Measurements from ENCODE around the gene DDHD1.
"Not testable (repeated sequence)": the region's sequence is repeated elsewhere in the genome, so short reads cannot be mapped to it uniquely, and the experiment has no call there.

DDHD1 gene

GRCh38 chr14:53151523-53152183 lies 1.5 kb downstream of the DDHD1 start:
- peak; percentile 49 to 53 for DNase-seq

GRCh38 chr14:53149668-53150316 lies 3.3 kb downstream of the DDHD1 start:
- DNase-seq, result no peak

GRCh38 chr14:53148671-53149070 lies 4.5 kb downstream of the DDHD1 start:
- no peak for DNase-seq

DNA sequence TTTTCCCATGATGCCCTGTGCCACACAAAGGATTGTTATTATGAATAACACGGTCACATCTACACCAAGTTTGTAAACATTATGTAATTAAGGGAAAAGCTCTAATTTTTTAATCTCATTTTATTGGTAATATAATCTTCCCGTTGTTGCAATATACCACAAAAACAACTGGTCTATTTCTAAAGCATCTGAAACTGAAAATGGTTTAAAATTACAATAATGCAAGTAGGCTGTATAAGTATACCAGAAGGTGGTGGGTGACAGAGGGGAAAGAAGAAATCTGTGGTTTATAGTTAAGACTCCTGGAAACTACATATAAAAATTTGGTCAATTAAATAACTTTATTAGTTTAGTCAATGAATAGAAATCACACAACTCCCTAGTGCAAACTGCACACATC lies 5.2 kb downstream of the DDHD1 start:
- DNase-seq, result no peak

- no peak for DNase-seq
These were observed 5.9 kb downstream of the DDHD1 start for GRCh38 chr14:53147208-53147607.

DNA sequence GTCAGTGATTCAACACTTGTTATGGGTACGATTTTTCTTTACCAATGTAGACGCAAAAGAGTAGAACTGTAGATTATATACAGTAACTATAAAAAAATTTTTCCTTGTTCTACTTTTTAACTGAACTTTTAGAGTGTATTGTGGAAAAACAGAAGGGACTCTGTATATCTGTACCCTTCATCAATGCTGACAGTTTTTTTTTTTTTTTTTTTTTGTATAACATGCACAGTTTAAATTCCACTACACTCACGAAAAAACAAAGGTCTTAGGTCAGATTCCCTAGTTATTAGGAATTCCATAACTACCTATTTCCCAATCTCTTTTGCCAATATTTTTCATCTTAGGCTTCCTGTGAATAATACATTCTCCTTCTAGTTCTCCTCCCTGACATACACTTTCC lies 6.4 kb downstream of the DDHD1 start:
- DNase-seq, result no peak

DNA sequence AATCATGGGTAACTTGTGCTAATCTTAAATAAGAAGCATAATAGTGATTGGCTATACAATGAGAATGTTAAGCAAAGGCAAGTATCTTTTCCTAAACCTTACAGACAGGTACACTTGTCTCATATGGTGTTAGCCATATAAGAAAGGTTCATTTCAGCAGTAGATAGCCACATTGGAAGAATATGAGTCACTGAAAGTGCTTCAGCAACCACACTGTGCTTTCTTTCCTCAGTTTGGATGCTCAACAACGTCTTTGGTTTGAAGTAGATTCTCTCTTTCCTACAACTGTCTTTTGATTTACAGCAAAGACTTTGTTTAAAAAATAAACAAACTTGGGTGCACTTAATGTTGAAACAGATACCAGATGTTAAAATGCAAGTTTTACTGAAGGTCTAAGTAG lies 8.9 kb downstream of the DDHD1 start:
- no peak for DNase-seq

DNA sequence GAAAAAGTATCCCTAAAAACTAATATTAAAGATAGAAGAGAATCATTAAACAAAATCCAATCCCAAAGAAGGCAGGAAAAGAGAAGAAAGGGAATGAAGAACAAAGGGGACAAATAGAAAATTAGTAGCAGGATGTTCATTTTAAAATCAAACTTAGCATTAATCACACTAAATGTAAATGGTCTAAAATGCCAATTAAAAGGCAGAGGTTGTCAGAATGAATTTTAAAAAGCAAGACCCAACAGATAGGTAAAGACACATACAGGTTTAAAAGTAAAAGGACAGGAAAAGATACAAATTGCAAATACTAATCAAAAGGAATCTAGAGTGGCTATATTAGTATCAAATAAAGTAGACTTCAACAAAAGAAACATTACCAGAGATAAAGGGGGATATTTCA lies 12.5 kb downstream of the DDHD1 start:
- DNase-seq, result no peak

DNA sequence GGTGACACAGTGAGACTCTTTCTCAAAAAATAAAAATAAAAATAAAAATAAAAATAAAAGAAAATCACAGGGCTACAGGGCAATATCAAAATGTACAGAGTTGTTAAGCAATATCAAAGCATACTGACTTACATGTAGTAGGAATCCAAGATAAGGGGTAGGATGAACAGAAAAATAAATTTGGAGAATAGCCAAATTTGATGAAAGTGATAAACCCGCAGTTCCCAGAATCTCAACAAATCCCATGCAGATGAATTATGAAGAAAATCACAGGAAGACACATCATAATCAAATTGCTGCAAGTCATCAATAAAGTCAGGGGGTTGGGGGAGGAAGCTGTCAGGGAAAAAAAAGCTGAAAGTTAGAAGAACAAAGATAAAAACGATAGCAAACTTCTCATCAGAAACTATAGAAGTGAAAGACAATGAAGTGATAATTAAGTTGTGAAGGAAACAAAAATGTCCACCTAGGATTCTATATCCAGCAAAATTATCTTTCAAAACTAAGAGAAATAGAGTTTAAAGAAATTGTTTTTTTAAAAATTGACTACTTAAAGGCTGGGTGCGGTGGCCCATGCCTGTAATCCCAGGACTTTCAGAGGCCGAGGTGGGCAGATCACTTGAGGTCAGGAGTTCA lies 15.4 kb downstream of the DDHD1 start:
- DNase-seq, result no peak

DNA sequence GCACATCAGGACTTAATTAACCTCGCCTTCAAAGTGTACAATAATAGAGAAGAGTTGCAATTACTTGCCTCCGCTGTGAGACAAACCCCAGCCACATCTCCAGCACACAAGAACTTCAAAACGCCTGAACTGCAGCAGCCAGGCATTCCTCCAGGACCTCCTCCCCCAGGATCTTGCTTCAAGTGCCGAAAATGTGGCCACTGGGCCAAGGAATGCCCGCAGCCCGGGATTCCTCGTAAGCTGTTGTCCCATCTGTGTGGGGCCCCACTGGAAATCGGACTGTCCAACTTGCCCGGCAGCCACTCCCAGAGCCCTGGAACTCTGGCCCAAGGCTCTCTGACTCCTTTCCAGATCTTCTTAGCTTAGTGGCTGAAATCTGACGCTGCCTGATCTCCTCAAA lies 22.6 kb downstream of the DDHD1 start:
- not testable (repeated sequence) for DNase-seq

- no peak for DNase-seq
These were observed 24.7 kb downstream of the DDHD1 start for GRCh38 chr14:53128303-53129028.

DNA sequence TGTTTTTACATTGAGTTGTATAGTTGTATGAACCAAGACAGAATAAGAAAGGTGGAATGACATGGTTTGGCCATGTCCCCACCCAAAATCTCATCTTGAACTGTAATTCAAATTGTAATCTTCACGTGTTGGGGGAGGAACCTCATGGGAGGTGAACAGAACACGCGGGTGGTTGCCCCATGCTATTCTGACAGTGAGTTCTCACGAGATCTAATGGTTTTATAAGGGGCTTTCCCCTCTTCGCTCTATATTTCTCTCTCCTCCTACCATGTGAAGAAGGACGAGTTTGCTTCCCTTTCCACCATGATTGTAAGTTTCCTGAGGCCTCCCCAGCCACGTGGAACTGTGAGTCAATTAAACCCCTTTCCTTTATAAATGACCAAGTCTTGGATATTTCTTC lies 25.3 kb downstream of the DDHD1 start:
- no peak for DNase-seq

- DNase-seq, result no peak
These were observed 26.0 kb downstream of the DDHD1 start for GRCh38 chr14:53127151-53127550.

GRCh38 chr14:53126731-53127130 lies 26.4 kb downstream of the DDHD1 start:
- DNase-seq, result no peak

- DNase-seq, result no peak
These were observed 28.3 kb downstream of the DDHD1 start for GRCh38 chr14:53124786-53125185.

DNA sequence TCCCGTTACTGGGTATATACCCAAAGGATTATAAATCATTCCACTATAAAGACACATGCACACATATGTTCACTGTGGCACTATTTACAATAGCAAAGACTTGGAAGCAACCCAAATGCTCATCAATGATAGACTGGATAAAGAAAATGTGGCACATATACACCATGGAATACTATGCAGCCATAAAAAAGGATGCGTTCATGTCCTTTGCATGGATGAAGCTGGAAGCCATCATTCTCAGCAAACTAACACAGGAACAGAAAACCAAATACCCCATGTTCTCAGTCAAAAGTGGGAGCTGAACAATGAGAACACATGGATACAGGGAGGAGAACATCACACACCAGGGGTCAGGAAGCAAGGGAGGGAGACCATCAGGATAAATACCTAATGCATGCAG lies 31.7 kb downstream of the DDHD1 start:
- not testable (repeated sequence) for DNase-seq

GRCh38 chr14:53117479-53117878 lies 35.6 kb downstream of the DDHD1 start:
- DNase-seq, result not testable (repeated sequence)

GRCh38 chr14:53113989-53114388 lies 39.1 kb downstream of the DDHD1 start:
- DNase-seq, result no peak

DNA sequence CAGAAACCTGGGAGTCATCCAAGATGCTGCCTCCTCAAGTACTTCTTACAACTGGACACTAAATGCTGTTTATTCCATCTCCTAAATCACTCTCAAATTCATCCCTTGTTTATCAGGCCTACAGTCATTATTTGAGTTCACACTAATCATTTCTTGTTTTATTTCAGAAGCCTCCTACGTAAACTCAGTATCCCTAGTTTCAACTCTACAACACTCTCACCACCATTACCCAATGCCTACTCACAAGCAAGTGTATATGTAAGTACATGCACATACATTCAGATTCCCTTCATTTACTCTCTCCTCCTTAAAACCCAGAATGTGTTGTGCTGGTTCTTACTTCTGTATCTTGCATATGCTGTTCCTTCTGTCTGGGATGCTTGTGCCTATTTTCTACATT lies 43.0 kb downstream of the DDHD1 start:
- DNase-seq, result no peak

GRCh38 chr14:53109105-53110041 lies 43.8 kb downstream of the DDHD1 start:
- peak; percentile 60 to 64 for DNase-seq

- DNase-seq, result no peak
These were observed 44.6 kb downstream of the DDHD1 start for GRCh38 chr14:53108292-53109104.

DNA sequence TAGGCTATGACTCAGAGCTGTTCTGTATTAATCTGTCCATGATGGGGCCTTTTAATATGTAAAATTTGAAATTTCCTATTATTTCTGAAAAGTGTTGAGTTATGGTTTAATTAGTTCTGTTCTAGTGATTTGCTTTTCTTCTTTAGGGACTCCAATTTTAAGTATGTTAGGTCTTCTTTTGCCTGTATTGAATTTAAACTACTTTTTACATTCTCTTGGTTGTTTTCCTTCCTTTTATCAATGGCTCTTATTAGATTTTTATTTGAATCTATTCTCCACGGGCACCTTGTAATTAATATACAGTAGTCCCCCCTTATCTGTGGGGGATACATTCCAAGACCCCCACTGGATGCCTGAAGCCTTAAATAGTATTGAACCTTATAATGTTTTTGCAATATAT lies 46.4 kb downstream of the DDHD1 start:
- no peak for DNase-seq
